Thyroid gland (tissue), 4 donors: ENCODE results near the gene DUOXA1. TPM values are rescaled to one million over a fixed set of nuclear protein-coding genes. Genes with fewer than 3 reads are reported as not detected.

Experiments
- DNase-seq, 2 donors: peaks; one replicate each; pipeline ENCODE4 v3.0.0-alpha.2; 2019
- H3K27ac ChIP-seq, 3 donors: fragments of 200-600 bp; sonication (generic); 1 replicate in 2 of 3; 2 replicates in 1 of 3; pipeline ENCODE4 v1.5.1; 2016 to 2019; ENCODE audit warnings: mild to moderate bottlenecking in 1 of 3, moderate library complexity in 1 of 3
- H3K27me3 ChIP-seq: fragments of 200-600 bp; sonication (generic); one replicate; pipeline ENCODE4 v1.5.1; 2019
- H3K36me3 ChIP-seq, 2 donors: fragments of 200-600 bp; sonication (generic); one replicate each; pipeline ENCODE4 v1.5.1; 2016 to 2019
- H3K4me1 ChIP-seq, 2 donors: fragments of 200-600 bp; sonication (generic); one replicate each; pipeline ENCODE4 v1.5.1; 2017 to 2019
- H3K4me3 ChIP-seq, 3 donors: fragments of 200-600 bp; sonication (generic); replicated peaks in 1 of 3; 1 replicate in 2 of 3; 2 replicates in 1 of 3; pipeline ENCODE4 v1.5.1; 2016; ENCODE audit warnings: mild to moderate bottlenecking in 1 of 3
- H3K9me3 ChIP-seq: fragments of 200-600 bp; sonication (generic); one replicate; pipeline ENCODE4 v1.5.1; 2017
- CTCF ChIP-seq, 6 experiments: fragments of 200-600 bp in 3 of 6; fragments of 450-650 bp in 3 of 6; sonication (generic) in 3 of 6; IDR thresholded peaks; one replicate each; pipeline ENCODE4 v1.5.1; 2016 to 2019; ENCODE audit warnings: antibody characterized with exemption in 6 of 6, mild to moderate bottlenecking in 2 of 6, inconsistent platforms in 1 of 6, moderate library complexity in 1 of 6
- POLR2A ChIP-seq, 2 donors: fragments of 450-650 bp; IDR thresholded peaks; one replicate each; pipeline ENCODE4 v1.6.1; 2017; ENCODE audit warnings: antibody characterized with exemption in 2 of 2, mild to moderate bottlenecking in 2 of 2, moderate library complexity in 1 of 2
- WGBS, 2 donors: methylation state at CpG; one replicate each; pipeline ENCODE4 v1.1.5; 2017; 5-methylcytosine and 5-hydroxymethylcytosine counted together
- intact Hi-C: fragments of 100-400 bp; cut with DNase I; formaldehyde crosslinking; loops from one replicate; pipeline ENCODE4 v1.15.1; 2023
- total RNA-seq, 4 donors: library from RNA; depleted of rRNA; stranded (reverse); fragments of >200 nt; gene quantifications; one replicate each; pipeline ENCODE4 v1.2.3, GENCODE V29; 2016

The DUOXA1 gene
- total RNA-seq, 4 donors from 2014 or later: 97.0 to 187 (median 150) TPM

- Histone ChIP-seq H3K9me3 (no peaks in the 10 kb centered on the region), H3K4me1 (peaks cover 7 to 22% of the 10 kb centered on the region in 2 donors), H3K36me3 (no peaks in the 10 kb centered on the region), H3K27ac (no peak overlapping the region), H3K27me3 (no peaks in the 10 kb centered on the region), H3K4me3 (no peak overlapping the region)
- no peak for DNase-seq
- intact Hi-C loops: no loop called here
- TF ChIP-seq CTCF (IDR thresholded peaks at IDR 0.05) (no peak), POLR2A (IDR thresholded peaks at IDR 0.05) (no peak)
- WGBS, 2 donors: 81 to 89% methylated on average over 4 of the region's 4 CpGs
Observed at GRCh38 chr15:45169608-45170480, 40.2 kb upstream of the DUOXA1 start.

GRCh38 chr15:45168751-45169551 is 39.3 kb upstream of the DUOXA1 start:
- H3K27ac ChIP-seq: peak overlapping the region in 2 of 3 donors; percentile 26 to 97
- no peaks in the 10 kb centered on the region for H3K27me3 ChIP-seq
- peaks cover 7 to 22% of the 10 kb centered on the region in 2 donors for H3K4me1 ChIP-seq
- H3K4me3 ChIP-seq: no peak overlapping the region
- TF ChIP-seq CTCF (IDR thresholded peaks at IDR 0.05) (no peak), POLR2A (IDR thresholded peaks at IDR 0.05) (no peak)
- no peaks in the 10 kb centered on the region for H3K36me3 ChIP-seq
- 89 to 91% methylated on average over 9 of the region's 9 CpGs for WGBS, 2 donors
- no peaks in the 10 kb centered on the region for H3K9me3 ChIP-seq
- no peak for DNase-seq
- intact Hi-C loops: no loop called here

GRCh38 chr15:45168286-45168685 is 38.6 kb upstream of the DUOXA1 start:
- Histone ChIP-seq H3K36me3 (no peaks in the 10 kb centered on the region), H3K4me3 (no peak overlapping the region), H3K9me3 (no peaks in the 10 kb centered on the region), H3K4me1 (peaks cover 7 to 22% of the 10 kb centered on the region in 2 donors), H3K27ac (peak overlapping the region in 2 of 3 donors; percentile 26 to 97), H3K27me3 (no peaks in the 10 kb centered on the region)
- TF ChIP-seq POLR2A (IDR thresholded peaks at IDR 0.05): no peak
- TF ChIP-seq CTCF (IDR thresholded peaks at IDR 0.05): no peak
- 85 to 91% methylated on average over 3 to 4 of the region's 4 CpGs for WGBS, 2 donors
- intact Hi-C loops: no loop called here
- no peak for DNase-seq

- Histone ChIP-seq H3K4me3 (peak overlapping the region in 2 of 3 donors; percentile 5 to 70), H3K27me3 (no peaks in the 10 kb centered on the region), H3K9me3 (no peaks in the 10 kb centered on the region), H3K27ac (peak overlapping the region; percentile 91 to 99 (median 97)), H3K36me3 (no peaks in the 10 kb centered on the region), H3K4me1 (peaks cover 7 to 26% of the 10 kb centered on the region in 2 donors)
- no peak for DNase-seq
- TF ChIP-seq CTCF (IDR thresholded peaks at IDR 0.05) (no peak), POLR2A (IDR thresholded peaks at IDR 0.05) (no peak)
- intact Hi-C loops: no loop called here
- WGBS, 2 donors: 77 to 78% methylated on average over 6 to 9 of the region's 9 CpGs
Observed at GRCh38 chr15:45167631-45168205, 38.0 kb upstream of the DUOXA1 start.
